ENCODE results near the gene KRTAP10-7.

GRCh38 chr21:44578371-44579055 lies 21.9 kb upstream of the KRTAP10-7 start:
- no peak for TF ChIP-seq CTCF (IDR thresholded peaks at IDR 0.05)
- TF ChIP-seq POLR2A (IDR thresholded peaks at IDR 0.05) = no peak
